A673 (cell line): ENCODE data around the gene GCNT3. TPM values are rescaled to one million over a fixed set of nuclear protein-coding genes. Genes with fewer than 3 reads are reported as not detected.

ENCODE experiments used
- BruUV-seq: library from RNA; stranded (reverse); fragments of 400-500 nt; replicated peaks from 2 replicates; lab custom pipeline; 2021; lab: Mats Ljungman, UMichigan
- CTCF ChIA-PET: fragments of 300-600 bp; sonication (Branson Sonifier 250); formaldehyde crosslinking; loops from one replicate; lab custom pipeline; 2022; ENCODE audit warnings: antibody characterized with exemption; lab: Charles Lee
- POLR2A ChIA-PET: fragments of 300-600 bp; sonication (Branson Sonifier 250); formaldehyde crosslinking; loops from one replicate; lab custom pipeline; 2022; ENCODE audit warnings: antibody characterized with exemption; ENCODE audit not compliant: low non-redundant PET; lab: Charles Lee
- DNase-seq: peaks from one replicate; pipeline ENCODE4 v3.0.0-alpha.2; 2015; ENCODE audit warnings: low spot score
- H3K27ac ChIP-seq: fragments of 200-600 bp; sonication (generic); 2 replicates; pipeline ENCODE4 v1.5.1; 2016; ENCODE audit warnings: mixed run types, low read depth, mild to moderate bottlenecking, mixed read lengths, antibody characterized with exemption, low read length; ENCODE audit not compliant: poor library complexity, severe bottlenecking
- H3K27me3 ChIP-seq: fragments of 200-600 bp; sonication (generic); replicated peaks from 2 replicates; pipeline ENCODE4 v1.6.1; 2017; ENCODE audit warnings: mixed run types, low read depth, mild to moderate bottlenecking, mixed read lengths, antibody characterized with exemption, low read length; ENCODE audit not compliant: insufficient read depth, poor library complexity
- H3K36me3 ChIP-seq: fragments of 200-600 bp; sonication (generic); 2 replicates; pipeline ENCODE4 v1.6.1; 2016; ENCODE audit warnings: mixed run types, mild to moderate bottlenecking, mixed read lengths, antibody characterized with exemption, low read length; ENCODE audit not compliant: insufficient read depth, poor library complexity, severe bottlenecking
- H3K4me1 ChIP-seq: fragments of 200-600 bp; sonication (generic); 2 replicates; pipeline ENCODE4 v1.6.1; 2017; ENCODE audit warnings: mixed run types, mild to moderate bottlenecking, mixed read lengths, antibody characterized with exemption, low read length; ENCODE audit not compliant: insufficient read depth, poor library complexity, severe bottlenecking
- H3K4me3 ChIP-seq: fragments of 200-600 bp; sonication (generic); 2 replicates; pipeline ENCODE4 v1.5.1; 2016; ENCODE audit warnings: low read depth, mixed run types, mild to moderate bottlenecking, mixed read lengths, low read length; ENCODE audit not compliant: poor library complexity, severe bottlenecking
- H3K9me3 ChIP-seq: fragments of 200-600 bp; sonication (generic); 2 replicates; pipeline ENCODE4 v1.6.1; 2016; ENCODE audit warnings: mixed run types, low read depth, mild to moderate bottlenecking, mixed read lengths, antibody characterized with exemption, low read length; ENCODE audit not compliant: poor library complexity, severe bottlenecking
- CTCF ChIP-seq: fragments of 300-800, 200-600 bp; sonication (generic); conservative IDR thresholded peaks from 2 replicates; pipeline ENCODE4 v1.5.1; 2017; ENCODE audit warnings: low read depth, mild to moderate bottlenecking, antibody characterized with exemption, low read length, moderate library complexity, mixed read lengths
- EZH2 ChIP-seq: fragments of 200-600 bp; sonication (generic); IDR thresholded peaks from 2 replicates; pipeline ENCODE4 v1.6.1; 2017; ENCODE audit warnings: borderline replicate concordance, low read depth, mild to moderate bottlenecking, mixed read lengths, antibody characterized with exemption, low read length; ENCODE audit not compliant: poor library complexity, severe bottlenecking
- intact Hi-C: fragments of 100-400 bp; cut with micrococcal nuclease; formaldehyde crosslinking; loops from one replicate; pipeline ENCODE4 v1.10.0; 2022; ENCODE audit not compliant: unreplicated experiment
- total RNA-seq: library from RNA; stranded (reverse); gene quantifications from 2 replicates; pipeline ENCODE4 v1.2.3, GENCODE V29; 2021

Gene GCNT3
- total RNA-seq, 1 experiment from 2014 or later: not detected

GRCh38 chr15:59594493-59594942 is 17.1 kb upstream of the GCNT3 start:
- Histone ChIP-seq H3K36me3 (no peaks in the 10 kb centered on the region), H3K4me1 (no peaks in the 10 kb centered on the region), H3K27ac (no peak overlapping the region), H3K9me3 (no peaks in the 10 kb centered on the region), H3K4me3 (no peak overlapping the region), H3K27me3 (no peaks in the 10 kb centered on the region)
- no peak for DNase-seq
- no peak for TF ChIP-seq EZH2
- TF ChIP-seq CTCF: no peak
- CTCF ChIA-PET: no interaction called here
- intact Hi-C loops: no loop called here
- no TSS peak for BruUV-seq
- POLR2A ChIA-PET: no interaction called here

- Histone ChIP-seq H3K9me3 (no peaks in the 10 kb centered on the region), H3K4me1 (no peaks in the 10 kb centered on the region), H3K4me3 (no peak overlapping the region), H3K36me3 (no peaks in the 10 kb centered on the region), H3K27ac (no peak overlapping the region), H3K27me3 (no peaks in the 10 kb centered on the region)
- TF ChIP-seq EZH2 (no peak), CTCF (no peak)
- CTCF ChIA-PET: no interaction called here
- BruUV-seq: no TSS peak
- no peak for DNase-seq
- POLR2A ChIA-PET: no interaction called here
- intact Hi-C loops: no loop called here
Measured at GRCh38 chr15:59594991-59595390, 16.6 kb upstream of the GCNT3 start.

- CTCF ChIA-PET: interaction anchor here (0.6 kb wide), 1 partner anchor 35 kb away, joined by 3 read pairs; no protein-coding TSS in a partner anchor
- Histone ChIP-seq H3K9me3 (no peaks in the 10 kb centered on the region), H3K4me1 (no peaks in the 10 kb centered on the region), H3K36me3 (no peaks in the 10 kb centered on the region), H3K27ac (no peak overlapping the region), H3K27me3 (no peaks in the 10 kb centered on the region), H3K4me3 (no peak overlapping the region)
- POLR2A ChIA-PET: no interaction called here
- BruUV-seq: no TSS peak
- no peak for DNase-seq
- intact Hi-C loops: no loop called here
- TF ChIP-seq EZH2: no peak
- TF ChIP-seq CTCF: no peak
Measured at GRCh38 chr15:59595434-59595915, 16.1 kb upstream of the GCNT3 start.
